Epithelial cell of proximal tubule (primary cell): Measurements from ENCODE around the gene FAM227A. TPM values are rescaled to one million over a fixed set of nuclear protein-coding genes. Genes with fewer than 3 reads are reported as not detected.
"Not testable (repeated sequence)": the region's sequence is repeated elsewhere in the genome, so short reads cannot be mapped to it uniquely, and the experiment has no call there.

ENCODE experiments used
- DNase-seq: peaks from one replicate; pipeline ENCODE4 v3.0.0-alpha.2; 2011; ENCODE audit warnings: low read depth
- H3K4me3 ChIP-seq: 2 replicates; pipeline ENCODE4 v1.5.1; 2011; ENCODE audit warnings: low read depth, mild to moderate bottlenecking, low read length
- total RNA-seq: library from RNA; depleted of rRNA; stranded (reverse); fragments of >200 nt; gene quantifications from 2 replicates; pipeline ENCODE4 v1.2.3, GENCODE V29; 2015
- TF ChIP-seq, protein P1 (sequence below): conservative IDR thresholded peaks from 2 replicates; pipeline ENCODE4 v1.5.1; 2012; ENCODE audit warnings: low read depth, mild to moderate bottlenecking, low read length

The FAM227A gene
- total RNA-seq, 1 donor from 2014 or later, result 2.0 TPM

DNA sequence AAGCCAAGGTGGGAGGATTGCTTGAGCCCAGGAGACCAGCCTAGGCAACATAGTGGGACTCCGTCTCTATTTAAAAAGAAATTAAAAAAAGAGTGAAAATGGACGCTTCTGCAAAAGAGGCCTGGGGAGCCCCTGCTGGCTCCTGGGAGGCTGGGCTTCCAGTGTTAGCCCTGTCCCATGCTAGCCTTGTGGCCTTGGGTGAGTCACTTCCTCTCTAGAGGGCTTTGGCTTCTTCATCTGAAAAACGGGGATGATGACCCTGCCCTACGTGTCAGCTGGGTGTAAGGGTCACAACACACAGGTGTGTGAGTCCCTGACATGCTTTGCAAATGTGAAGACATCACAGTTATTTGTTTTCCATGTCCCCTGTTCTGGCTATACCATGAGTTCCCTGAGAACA, 32.8 kb downstream of the FAM227A start:
- no peak for DNase-seq
- TF ChIP-seq, protein P1, sequence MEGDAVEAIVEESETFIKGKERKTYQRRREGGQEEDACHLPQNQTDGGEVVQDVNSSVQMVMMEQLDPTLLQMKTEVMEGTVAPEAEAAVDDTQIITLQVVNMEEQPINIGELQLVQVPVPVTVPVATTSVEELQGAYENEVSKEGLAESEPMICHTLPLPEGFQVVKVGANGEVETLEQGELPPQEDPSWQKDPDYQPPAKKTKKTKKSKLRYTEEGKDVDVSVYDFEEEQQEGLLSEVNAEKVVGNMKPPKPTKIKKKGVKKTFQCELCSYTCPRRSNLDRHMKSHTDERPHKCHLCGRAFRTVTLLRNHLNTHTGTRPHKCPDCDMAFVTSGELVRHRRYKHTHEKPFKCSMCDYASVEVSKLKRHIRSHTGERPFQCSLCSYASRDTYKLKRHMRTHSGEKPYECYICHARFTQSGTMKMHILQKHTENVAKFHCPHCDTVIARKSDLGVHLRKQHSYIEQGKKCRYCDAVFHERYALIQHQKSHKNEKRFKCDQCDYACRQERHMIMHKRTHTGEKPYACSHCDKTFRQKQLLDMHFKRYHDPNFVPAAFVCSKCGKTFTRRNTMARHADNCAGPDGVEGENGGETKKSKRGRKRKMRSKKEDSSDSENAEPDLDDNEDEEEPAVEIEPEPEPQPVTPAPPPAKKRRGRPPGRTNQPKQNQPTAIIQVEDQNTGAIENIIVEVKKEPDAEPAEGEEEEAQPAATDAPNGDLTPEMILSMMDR, result no peak

DNA sequence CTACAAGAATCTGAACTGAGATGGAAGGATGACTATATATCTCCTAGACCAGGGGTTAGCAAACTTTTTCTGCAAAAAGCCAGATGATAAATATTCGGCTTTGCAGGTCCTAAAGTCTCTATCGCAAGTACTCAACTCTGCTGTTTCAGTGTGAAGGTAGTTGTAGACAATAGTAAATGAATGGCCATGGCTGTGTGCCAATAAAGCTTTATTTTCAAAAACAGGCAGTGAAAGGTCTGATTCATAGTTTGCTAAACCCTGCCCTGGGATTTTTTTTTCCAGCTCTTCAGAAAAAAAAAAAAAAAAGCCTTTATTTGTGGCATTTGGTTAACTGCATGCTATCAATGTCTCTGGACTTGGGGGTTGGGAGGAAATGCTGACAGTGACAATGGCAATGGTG, 37.5 kb downstream of the FAM227A start:
- TF ChIP-seq, protein P1, result no peak

More for the DNA sequence above, 32.8 kb downstream of the FAM227A start:
- H3K4me3 ChIP-seq, result no peak overlapping the region

GRCh38 chr22:38618258-38618657, 37.9 kb downstream of the FAM227A start:
- TF ChIP-seq, protein P1, result no peak
- no peak for DNase-seq
- H3K4me3 ChIP-seq, result no peak overlapping the region

More for the DNA sequence above, 37.5 kb downstream of the FAM227A start:
- DNase-seq, result no peak
- no peak overlapping the region for H3K4me3 ChIP-seq

GRCh38 chr22:38615064-38615405, 41.2 kb downstream of the FAM227A start:
- not testable (repeated sequence) for H3K4me3 ChIP-seq, DNase-seq

- no peak for DNase-seq
- H3K4me3 ChIP-seq, result no peak overlapping the region
- TF ChIP-seq, protein P1, result no peak
Observed at GRCh38 chr22:38614332-38615063, 41.7 kb downstream of the FAM227A start.

DNA sequence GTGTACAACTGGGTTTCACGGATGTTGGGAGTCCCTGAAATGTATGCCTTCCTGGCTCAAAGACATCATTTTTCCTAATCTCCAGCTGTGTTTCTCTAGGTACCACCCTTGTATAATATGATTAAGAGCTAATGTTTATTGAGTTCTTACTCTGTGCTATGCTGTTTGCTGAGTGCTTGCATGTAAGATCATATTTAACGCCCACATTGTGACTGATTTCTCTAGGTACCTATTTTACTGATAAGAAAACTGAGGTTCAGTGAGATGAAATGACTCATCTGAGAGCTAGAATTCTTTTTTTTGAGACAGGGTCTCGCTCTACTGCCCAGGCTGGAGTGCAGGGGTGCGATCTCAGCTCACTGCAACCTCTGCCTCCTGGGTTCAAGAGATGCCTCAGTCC, 42.6 kb downstream of the FAM227A start:
- H3K4me3 ChIP-seq, result no peak overlapping the region
- TF ChIP-seq, protein P1, result no peak
- DNase-seq, result no peak

DNA sequence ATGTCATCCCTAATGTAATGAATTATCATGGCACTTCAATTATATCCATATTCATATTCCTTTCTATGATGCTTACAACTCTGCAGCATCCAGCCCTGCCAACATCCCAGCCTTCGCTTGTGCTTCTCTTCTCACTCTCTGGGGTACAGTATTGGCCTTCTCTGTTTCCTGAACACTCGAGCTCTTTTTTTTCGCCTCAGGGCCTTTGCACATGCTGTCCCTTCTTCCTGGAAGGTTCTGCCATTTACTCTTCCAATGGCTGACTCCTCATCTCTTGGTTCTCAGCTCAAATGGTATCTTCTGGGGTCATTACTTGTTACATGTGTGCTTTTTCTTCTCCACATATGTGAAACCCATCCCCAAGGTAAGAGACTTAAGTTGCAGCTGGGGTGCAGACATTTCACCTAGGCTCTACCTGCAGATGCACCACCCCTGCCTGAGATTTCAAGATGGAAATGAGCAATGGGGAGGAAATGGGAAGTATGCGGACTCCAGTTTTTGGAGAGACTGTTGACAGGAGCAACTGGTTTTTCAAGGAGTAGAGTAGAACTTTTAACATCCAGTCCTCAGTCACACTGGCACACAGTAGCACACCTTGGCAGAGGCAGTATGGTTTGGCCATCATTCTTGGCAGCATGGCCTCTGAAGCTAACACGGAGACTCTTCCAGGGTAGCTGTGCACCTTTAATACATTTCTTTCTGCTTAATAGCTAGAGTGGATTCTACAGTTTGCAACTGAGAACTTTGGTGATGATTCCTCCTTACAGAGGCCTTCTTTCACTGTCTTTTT, 43.8 kb downstream of the FAM227A start:
- no peak overlapping the region for H3K4me3 ChIP-seq
- DNase-seq, result no peak
- TF ChIP-seq, protein P1, result no peak
